ENCODE measurements around the gene EIF4G2.

EIF4G2 gene

DNA sequence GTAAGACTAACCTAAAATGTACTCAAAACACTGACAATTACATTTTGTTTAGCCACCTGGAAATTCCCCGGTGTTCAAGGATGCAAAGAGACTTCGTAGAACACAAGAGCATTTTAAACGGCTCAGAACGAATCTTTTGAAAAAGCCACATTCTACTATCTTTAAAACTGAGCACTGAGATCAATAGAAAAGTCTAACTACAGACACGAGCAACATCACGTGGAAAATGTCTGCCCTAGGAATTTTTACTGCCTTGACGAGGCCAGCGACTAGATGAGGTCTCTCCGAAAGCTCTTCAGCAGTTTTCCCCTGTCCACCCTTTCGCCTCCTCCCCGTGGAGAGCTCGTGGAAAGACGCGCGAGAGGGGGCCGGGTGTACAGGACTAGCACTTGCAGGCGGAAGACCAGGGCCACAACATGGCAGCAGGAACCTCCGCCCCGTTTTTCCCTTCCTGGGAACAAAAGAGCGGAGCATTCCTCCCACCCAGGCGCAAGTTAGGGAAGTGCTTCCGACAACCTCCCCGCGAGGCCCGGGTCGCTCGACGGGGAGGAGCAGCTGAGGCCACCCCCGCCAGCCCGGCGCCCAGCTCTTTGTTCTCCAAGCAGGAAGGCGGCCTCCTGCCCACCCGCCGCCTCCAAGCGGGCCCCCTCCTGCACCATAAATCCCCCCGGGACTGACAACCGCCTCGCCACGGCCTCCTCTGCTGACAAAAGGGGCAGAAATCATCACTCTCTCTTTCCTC is 1.1 kb downstream of the EIF4G2 start:
- peak; percentile 78 to 93 (median 89) for DNase-seq

DNA sequence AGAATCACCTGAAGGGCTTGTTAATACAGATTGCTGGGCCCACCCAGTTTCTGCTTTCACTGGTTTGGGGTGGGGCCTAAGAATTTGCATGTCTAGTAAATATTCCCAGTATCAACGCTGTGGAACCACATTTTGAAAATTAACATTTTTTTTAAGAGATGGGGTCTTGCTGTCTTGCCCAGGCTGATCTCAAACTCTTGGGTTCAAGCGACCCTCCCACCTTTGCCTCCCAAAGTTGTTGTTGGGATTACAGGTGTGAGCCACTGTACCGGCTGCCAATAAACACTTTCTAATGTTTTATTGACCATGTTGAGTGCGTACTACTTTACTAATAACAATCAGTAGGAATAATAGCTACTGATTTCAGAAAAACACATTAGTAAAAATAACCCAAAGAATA is 2.5 kb downstream of the EIF4G2 start:
- no peak for DNase-seq

DNA sequence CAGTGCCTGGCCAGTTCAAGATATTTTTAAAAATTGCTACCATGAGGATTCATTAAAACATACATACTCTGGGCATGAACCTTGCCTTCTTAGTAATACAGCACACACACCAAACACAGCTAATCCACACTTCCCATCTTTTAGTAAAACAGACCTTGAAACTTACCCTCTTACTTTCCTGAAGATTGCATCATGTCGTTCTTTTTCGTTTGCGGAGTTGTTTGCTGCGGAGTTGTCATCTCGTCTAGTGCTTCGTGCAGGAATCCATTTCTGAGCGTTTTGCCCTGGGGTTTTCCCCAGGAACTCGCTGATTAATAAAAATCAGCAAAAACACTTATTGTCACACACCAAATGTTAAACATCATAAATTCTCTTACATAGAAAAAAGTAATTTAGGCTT is 3.0 kb downstream of the EIF4G2 start:
- no peak for DNase-seq

- no peak for DNase-seq
These were observed 5.0 kb downstream of the EIF4G2 start for GRCh38 chr11:10803676-10804075.

GRCh38 chr11:10800292-10800691 is 8.4 kb downstream of the EIF4G2 start:
- DNase-seq, result no peak

DNA sequence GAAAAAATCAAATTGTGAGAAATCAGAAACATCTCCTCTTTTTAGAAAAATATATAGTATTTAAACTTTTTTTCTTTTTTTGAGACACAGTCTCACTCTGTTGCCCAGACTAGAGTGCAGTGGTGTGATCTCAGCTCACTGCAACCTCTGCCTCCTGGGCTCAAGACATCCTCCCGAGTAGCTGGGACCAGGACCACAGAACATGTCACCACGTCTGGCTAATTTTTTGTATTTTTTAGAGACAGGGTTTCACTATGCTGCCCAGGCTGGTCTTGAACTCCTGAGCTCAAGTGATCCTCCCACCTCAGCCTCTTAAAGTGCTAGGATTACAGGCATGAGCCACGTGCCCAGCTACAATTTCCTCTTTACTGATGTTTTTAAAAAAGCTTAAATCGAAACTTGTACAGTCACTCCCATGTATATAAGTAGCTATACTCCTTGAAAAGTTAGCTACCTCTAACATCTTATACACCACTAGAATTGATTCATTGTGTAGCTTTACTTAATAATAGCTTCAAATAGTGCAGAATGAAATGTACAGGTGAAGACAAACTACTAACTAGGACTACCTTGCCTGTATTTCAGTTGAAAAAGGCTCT is 10.3 kb downstream of the EIF4G2 start:
- DNase-seq, result peak in 3 of 4 experiments; percentile 27 to 48 (median 43)

- peak; percentile 50 to 82 (median 66) for DNase-seq
These were observed 11.2 kb downstream of the EIF4G2 start for GRCh38 chr11:10797531-10797930.

GRCh38 chr11:10797001-10797400 is 11.7 kb downstream of the EIF4G2 start:
- no peak for DNase-seq

DNA sequence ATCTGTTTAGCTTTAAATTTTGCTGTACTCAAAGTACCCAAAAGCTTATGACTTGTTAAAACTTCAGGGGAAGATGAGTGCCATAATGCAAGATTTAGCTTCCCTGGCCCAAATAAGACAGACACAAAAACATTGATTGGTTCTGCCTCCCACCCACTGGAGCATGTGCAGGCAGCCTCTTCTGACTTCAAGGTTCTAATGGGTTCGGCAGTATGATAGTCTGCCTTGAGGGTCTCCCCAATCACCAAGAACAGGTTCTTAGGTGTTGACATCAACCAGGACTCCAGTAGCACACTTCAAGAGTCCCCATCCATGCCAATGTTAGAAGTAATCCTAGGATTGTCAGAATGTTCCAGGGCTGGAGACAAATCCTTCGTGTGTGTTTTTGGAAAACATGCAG is 12.5 kb downstream of the EIF4G2 start:
- DNase-seq, result no peak

- DNase-seq, result peak in 1 of 4 experiments; percentile 10
These were observed 15.1 kb downstream of the EIF4G2 start for GRCh38 chr11:10793470-10794255.

DNA sequence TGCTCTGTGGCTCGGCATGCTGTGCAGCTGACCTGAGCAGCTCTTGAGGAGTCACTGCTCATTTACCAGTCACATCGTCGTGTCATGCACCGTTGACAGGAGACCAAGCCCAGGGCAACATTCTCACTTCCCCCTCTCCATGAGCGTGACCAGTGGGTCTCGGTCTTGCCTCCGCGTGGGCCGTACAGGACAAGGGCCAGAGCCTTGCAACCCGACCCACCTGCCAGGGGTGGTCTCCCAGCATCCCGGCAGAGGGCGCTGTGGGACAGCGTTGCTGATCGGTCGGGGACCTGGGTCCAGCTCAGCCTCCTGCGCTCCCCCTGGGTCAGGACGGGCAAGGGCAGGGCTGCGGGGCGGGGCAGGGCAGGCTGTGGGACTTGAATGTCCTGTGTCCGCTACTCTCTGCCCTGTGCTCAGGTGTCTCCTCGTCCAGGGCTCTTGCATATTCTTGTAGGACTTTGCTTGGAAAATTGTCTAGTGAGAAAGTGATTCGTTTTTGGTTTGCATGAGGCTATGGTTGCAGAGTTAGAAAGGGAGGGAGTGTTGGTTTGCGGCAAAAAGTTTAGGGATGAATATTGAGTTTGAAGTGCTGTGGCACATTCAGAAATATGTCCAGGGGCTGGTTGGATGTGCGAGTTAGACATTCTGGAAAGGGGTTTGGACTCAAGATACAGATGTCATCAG is 16.2 kb downstream of the EIF4G2 start:
- DNase-seq, result peak; percentile 85 to 93 (median 89)

- peak in 3 of 4 experiments; percentile 35 to 52 (median 51) for DNase-seq
These were observed 22.3 kb downstream of the EIF4G2 start for GRCh38 chr11:10786451-10786850.

GRCh38 chr11:10785146-10785474 is 23.6 kb downstream of the EIF4G2 start:
- DNase-seq, result no peak

DNA sequence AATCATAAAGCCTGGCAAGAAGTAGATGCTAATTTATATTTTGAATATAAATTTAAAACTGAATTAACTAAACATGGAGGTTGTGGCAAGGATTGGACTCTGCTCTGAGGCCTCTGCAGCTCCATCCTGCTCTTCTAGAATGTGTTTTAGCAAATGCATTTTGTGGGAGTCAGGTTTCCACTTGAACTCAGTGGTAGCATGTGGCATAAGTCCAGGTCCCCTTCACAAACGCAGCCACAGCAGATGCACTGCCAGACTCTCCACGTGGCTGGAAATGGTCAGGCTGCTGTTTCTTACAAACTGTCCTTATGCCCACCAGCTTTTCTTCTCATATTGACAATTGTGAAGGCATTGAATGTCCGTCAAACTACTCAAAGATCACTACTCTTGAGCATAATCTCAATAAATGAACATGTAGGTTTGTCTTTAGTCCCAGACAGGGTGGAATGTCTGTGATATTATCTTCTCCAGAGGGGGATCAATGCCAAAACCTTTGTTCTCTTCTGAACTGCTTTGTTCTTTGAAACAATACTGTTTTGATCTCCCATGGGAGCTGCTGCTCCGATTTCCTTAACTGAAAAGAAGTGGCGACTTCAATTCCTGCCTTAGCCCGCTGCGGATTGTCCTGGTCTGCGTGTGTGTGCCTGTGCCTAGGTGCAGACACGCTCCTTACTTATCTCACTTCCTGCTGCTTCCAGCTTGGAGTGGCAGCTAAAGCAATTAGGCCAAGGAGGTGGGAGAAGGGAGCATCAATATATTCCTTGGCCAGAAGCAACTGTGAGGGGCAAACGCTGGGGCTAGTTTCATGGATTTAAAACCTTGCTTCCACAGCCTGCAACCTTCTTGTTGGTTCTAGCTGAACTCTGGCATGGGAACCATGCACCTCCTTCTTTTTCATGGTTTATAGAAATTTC is 24.2 kb downstream of the EIF4G2 start:
- no peak for DNase-seq

GRCh38 chr11:10780040-10780439 is 28.7 kb downstream of the EIF4G2 start:
- DNase-seq, result no peak

DNA sequence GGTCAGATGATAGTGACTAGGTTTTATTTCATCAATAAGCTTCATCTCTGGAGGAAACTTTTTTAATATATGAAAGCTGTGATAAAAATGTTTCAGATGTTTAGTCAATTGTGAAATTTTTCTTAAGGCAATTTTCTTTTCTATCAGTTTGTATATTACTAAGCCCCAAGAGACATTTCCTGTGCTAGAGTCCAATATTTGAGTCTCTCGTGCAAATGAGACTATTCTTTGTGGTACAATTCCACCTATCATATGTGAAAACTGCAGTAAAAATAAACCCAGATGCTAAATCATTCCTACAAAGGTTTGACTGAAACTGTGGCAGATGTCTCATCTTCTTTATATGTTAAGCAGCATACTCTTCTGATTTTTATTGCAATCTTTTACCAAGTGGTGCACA is 29.6 kb downstream of the EIF4G2 start:
- DNase-seq, result no peak

- no peak for DNase-seq
These were observed 30.3 kb downstream of the EIF4G2 start for GRCh38 chr11:10778217-10778970.

DNA sequence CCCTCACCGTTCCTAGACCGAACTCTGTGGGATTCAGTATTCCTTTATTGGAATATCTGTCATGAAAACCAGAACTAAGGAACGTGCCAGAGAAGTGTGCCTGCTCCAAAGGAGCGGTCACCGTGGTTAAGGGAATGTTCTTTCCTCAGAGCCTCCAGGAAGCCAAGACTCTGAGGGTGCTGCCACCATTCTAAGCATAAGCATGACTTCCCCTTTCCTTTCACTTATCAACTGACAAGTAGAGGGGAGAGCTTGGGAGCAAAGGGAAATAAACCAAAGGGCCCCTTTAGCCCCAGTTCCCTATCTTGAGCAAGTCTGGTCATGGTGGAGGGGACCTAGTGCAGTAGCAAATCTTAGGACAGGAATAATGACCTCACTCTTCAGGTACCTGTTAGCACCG is 30.9 kb downstream of the EIF4G2 start:
- peak; percentile 30 to 65 (median 62) for DNase-seq

DNA sequence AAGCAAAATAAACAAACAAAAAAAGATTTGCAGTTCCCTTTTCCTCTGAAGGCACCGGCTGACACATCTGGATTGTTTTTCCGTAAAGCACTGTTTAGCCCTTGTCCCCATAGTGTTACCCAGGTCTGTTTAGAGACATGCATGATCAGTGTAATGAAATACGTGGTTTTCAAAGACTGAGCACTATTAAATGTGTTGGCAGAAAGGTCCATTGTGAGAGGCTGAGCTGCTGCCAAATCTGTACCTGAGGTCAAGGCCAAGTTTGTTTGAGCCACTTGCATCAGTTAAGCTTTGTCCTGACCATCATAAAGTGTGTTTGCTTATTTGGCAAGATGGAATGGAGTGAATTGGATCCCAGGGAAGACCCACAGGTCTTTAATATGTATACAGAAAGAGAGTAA is 31.3 kb downstream of the EIF4G2 start:
- DNase-seq, result peak in 1 of 4 experiments; percentile 21

DNA sequence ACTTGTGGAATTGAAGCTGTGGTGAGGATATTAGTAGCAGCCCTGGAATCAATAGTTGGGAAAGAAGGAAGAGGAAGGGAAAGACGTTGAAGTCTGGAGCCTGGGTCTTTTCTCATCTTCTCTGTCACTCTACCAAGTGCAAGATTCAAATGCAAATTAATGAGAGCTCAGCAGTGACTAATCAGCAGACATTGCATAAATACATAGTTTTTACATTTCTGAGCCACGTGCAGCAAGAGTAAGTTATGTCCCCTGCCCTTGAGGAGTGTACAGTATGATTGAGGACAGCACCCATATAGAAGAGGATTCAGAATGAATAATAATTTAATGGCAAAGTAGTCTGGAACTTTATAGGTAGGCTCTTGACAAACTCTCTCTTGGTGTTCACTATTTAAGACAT is 33.9 kb downstream of the EIF4G2 start:
- no peak for DNase-seq

GRCh38 chr11:10771457-10771856 is 37.3 kb downstream of the EIF4G2 start:
- DNase-seq, result no peak

Measured in suppressor macrophage (primary cell).